NCI-H2171 (cell line): Measurements from ENCODE around the gene PCDHGB7.
"Not testable (repeated sequence)": the region's sequence is repeated elsewhere in the genome, so short reads cannot be mapped to it uniquely, and the experiment has no call there.

Experiments used
- DNase-seq: peaks from one replicate; lab custom pipeline; 2025; lab: John Stamatoyannopoulos, UW

The PCDHGB7 gene

DNA sequence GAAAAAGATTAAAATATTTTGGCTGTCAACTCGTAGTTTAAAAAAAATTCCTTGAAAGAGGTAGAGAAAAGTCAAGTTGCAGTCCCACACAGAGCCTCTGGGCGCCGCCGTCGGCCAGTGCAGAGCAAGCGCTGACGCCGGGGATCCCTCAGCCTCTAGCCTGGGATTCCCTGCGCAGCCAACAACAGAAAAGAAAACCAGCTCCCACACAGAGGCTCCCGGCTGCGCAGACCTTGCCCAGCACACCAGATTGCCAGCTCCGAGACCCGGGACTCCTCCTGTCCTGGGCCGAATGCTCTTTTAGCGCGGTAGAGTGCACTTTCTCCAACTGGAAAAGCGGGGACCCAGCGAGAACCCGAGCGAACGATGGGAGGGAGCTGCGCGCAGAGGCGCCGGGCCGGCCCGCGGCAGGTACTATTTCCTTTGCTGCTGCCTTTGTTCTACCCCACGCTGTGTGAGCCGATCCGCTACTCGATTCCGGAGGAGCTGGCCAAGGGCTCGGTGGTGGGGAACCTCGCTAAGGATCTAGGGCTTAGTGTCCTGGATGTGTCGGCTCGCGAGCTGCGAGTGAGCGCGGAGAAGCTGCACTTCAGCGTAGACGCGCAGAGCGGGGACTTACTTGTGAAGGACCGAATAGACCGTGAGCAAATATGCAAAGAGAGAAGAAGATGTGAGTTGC lies at the start of gene PCDHGB7:
Gene PCDHGB7 (plus strand): TSS at position 184 of the 679 bp plus-strand sequence. CDS start 183 bp downstream, at position 367.
- DNase-seq: not testable (repeated sequence)

- DNase-seq: no peak
Measured at GRCh38 chr5:141369994-141370848, 47.3 kb upstream of the PCDHGB7 start, which contains the start of gene PCDHGB3. Gene PCDHGB3 (plus strand): TSS chr5:141370242. CDS start chr5:141370395, 153 bp downstream.

DNA sequence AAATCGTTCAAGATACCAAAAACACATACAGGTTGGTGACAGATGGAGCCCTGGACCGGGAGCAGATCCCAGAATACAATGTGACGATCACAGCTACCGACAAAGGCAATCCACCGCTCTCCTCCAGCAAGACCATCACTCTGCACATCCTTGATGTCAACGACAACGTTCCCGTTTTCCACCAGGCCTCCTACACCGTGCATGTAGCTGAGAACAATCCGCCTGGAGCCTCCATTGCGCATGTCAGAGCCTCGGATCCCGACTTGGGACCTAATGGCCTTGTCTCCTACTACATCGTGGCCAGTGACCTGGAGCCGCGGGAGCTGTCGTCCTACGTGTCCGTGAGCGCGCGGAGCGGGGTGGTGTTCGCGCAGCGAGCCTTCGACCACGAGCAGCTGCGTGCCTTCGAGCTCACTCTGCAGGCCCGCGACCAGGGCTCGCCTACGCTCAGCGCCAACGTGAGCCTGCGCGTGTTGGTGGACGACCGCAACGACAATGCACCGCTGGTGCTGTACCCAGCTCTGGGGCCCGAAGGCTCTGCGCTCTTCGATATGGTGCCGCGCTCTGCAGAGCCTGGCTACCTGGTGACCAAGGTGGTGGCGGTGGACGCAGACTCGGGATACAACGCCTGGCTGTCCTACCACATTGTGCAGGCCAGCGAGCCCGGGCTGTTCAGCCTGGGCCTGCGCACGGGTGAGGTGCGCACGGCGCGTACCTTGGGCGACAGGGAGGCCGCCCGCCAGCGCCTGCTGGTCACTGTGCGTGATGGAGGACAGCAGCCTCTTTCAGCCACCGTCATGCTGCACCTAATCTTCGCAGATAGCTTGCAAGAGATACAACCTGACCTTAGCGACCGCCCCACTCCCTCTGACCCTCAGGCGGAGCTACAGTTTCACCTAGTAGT lies 45.7 kb upstream of the PCDHGB7 start:
- no peak for DNase-seq

DNA sequence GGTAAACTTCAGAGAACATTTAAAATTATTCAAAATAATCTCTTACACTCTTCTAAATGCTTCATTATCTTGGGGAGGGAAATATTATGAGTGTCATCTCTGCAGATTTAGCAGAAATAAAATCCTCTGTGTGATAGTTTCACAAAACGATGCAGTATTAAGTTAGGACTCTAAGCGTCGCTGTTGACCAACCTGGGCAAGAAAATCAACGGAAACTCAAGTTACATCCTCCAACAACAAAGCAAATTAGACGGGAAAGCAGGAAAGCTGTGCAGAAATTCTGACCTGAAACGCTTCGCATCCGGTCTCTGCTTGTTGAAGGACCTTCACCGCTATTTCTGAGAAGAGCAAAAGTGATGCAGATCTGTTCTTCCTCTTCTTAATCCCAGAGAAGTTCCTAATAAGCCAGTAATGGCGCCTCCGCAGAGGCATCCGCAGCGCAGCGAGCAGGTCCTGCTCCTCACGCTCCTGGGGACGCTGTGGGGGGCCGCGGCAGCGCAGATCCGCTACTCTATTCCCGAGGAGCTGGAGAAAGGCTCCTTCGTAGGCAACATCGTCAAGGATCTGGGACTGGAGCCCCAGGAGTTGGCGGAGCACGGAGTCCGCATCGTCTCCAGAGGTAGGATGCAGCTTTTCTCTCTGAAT lies 43.7 kb upstream of the PCDHGB7 start, which contains the start of gene PCDHGA6:
Gene PCDHGA6 (plus strand): TSS at position 219 of the 645 bp plus-strand sequence. CDS start 193 bp downstream, at position 412.
- DNase-seq: no peak

- DNase-seq: no peak
Measured at GRCh38 chr5:141374627-141375026, 42.9 kb upstream of the PCDHGB7 start.

DNA sequence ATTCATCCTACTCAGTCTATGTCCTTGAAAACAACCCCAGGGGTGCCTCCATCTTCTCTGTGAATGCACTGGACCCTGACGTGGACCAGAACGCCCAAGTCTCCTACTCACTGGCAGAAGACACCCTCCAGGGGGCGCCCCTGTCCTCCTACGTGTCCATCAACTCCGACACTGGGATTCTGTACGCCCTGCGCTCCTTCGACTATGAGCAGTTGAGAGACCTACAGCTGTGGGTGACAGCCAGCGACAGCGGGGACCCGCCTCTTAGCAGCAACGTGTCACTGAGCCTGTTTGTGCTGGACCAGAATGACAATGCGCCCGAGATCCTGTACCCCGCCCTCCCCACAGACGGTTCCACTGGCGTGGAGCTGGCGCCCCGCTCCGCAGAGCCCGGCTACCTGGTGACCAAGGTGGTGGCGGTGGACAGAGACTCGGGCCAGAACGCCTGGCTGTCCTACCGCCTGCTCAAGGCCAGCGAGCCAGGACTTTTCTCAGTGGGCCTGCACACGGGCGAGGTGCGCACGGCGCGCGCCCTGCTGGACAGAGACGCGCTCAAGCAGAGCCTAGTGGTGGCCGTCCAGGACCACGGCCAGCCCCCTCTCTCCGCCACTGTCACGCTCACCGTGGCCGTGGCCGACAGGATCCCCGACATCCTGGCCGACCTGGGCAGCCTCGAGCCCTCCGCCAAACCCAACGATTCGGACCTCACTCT lies 41.9 kb upstream of the PCDHGB7 start:
- DNase-seq: not testable (repeated sequence)

GRCh38 chr5:141382469-141383294 lies 34.8 kb upstream of the PCDHGB7 start, which contains the start of gene PCDHGA7:
Gene PCDHGA7 (plus strand): TSS chr5:141382742. CDS start chr5:141382900, 158 bp downstream.
- no peak for DNase-seq

DNA sequence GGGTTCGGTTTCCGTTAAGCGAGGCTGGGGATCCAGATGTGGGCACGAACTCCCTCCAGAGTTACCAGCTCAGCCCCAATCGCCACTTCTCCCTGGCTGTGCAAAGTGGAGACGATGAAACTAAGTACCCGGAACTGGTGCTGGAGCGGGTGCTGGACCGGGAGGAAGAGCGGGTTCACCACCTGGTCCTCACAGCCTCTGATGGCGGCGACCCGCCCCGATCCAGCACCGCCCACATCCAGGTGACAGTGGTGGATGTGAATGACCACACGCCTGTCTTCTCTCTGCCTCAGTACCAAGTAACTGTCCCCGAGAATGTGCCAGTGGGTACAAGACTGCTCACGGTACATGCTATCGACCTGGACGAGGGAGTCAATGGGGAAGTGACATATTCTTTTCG lies 34.1 kb upstream of the PCDHGB7 start:
- DNase-seq: no peak

DNA sequence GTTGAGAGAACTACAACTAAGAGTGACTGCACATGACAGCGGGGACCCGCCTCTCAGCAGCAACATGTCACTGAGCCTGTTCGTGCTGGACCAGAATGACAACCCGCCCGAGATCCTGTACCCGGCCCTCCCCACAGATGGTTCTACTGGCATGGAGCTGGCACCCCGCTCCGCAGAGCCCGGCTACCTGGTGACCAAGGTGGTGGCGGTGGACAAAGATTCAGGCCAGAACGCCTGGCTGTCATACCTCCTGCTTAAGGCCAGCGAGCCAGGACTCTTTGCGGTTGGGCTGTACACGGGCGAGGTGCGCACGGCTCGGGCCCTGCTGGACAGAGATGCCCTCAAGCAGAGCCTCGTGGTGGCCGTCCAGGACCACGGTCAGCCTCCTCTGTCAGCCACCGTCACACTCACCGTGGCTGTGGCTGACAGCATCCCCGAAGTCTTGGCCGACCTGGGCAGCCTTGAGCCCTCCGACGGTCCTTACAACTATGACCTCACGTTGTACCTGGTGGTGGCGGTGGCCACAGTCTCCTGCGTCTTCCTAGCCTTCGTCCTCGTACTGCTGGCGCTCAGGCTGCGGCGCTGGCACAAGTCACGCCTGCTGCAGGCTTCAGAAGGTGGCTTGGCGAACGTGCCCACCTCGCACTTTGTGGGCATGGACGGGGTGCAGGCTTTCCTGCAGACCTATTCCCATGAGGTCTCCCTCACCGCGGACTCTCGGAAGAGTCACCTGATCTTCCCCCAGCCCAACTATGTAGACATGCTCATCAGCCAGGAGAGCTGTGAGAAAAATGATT lies 32.8 kb upstream of the PCDHGB7 start:
- DNase-seq: no peak

GRCh38 chr5:141387557-141388311 lies 29.7 kb upstream of the PCDHGB7 start, which contains the start of gene PCDHGB4:
Gene PCDHGB4 (plus strand): TSS chr5:141387698. CDS start chr5:141387885, 187 bp downstream.
- DNase-seq: not testable (repeated sequence)

DNA sequence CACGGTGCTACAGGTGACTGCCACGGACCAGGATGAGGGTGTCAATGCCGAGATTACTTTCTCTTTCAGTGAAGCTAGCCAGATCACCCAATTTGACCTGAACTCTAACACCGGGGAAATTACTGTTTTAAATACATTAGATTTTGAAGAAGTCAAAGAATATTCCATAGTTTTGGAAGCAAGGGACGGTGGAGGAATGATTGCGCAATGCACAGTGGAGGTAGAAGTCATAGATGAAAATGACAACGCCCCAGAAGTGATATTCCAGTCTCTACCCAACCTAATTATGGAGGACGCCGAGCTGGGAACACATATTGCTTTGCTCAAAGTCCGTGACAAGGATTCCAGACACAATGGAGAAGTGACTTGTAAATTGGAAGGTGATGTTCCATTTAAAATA lies 28.8 kb upstream of the PCDHGB7 start:
- no peak for DNase-seq

- DNase-seq: no peak
Measured at GRCh38 chr5:141389153-141390042, 28.1 kb upstream of the PCDHGB7 start.

- no peak for DNase-seq
Measured at GRCh38 chr5:141392429-141393198, 24.9 kb upstream of the PCDHGB7 start, which contains the start of gene PCDHGA8. Gene PCDHGA8 (plus strand): TSS chr5:141392633. CDS start chr5:141392814, 181 bp downstream.

GRCh38 chr5:141393267-141393666 lies 24.2 kb upstream of the PCDHGB7 start:
- no peak for DNase-seq

- not testable (repeated sequence) for DNase-seq
Measured at GRCh38 chr5:141394401-141395187, 22.9 kb upstream of the PCDHGB7 start.
